ENCODE measurements around the gene EMID1. TPM values are rescaled to one million over a fixed set of nuclear protein-coding genes. Genes with fewer than 3 reads are reported as not detected.

Gene EMID1
- total and polyA plus RNA-seq, 8 donors = 10.5 to 110 (median 85.9) TPM

- TF ChIP-seq CTCF (IDR thresholded peaks at IDR 0.05) = no peak
- Histone ChIP-seq H3K27ac (no peak overlapping the region), H3K27me3 (no peaks in the 10 kb centered on the region), H3K9me3 (no peaks in the 10 kb centered on the region), H3K4me3 (no peak overlapping the region), H3K4me1 (peaks cover 0 to 8% of the 10 kb centered on the region in 2 donors), H3K36me3 (no peaks in the 10 kb centered on the region)
- intact Hi-C loops (cut with DNase I) = no loop called here
- ATAC-seq = no peak
- DNase-seq = no peak
Observed at GRCh38 chr22:29167032-29167911, 38.4 kb upstream of the EMID1 start.

GRCh38 chr22:29171721-29172120, 34.0 kb upstream of the EMID1 start:
- Histone ChIP-seq H3K27ac (no peak overlapping the region), H3K9me3 (peaks cover 4 to 27% of the 10 kb centered on the region in 2 donors), H3K4me3 (no peak overlapping the region), H3K27me3 (no peaks in the 10 kb centered on the region), H3K36me3 (no peaks in the 10 kb centered on the region), H3K4me1 (peaks cover 0 to 8% of the 10 kb centered on the region in 2 donors)
- ATAC-seq (no peak), DNase-seq (peak in 1 of 4 donors; percentile 17)
- intact Hi-C loops (cut with DNase I) = no loop called here
- TF ChIP-seq CTCF (IDR thresholded peaks at IDR 0.05) = no peak

- no peak overlapping the region for H3K27ac ChIP-seq
- H3K9me3 ChIP-seq = peaks cover 4 to 27% of the 10 kb centered on the region in 2 donors
- no peaks in the 10 kb centered on the region for H3K27me3 ChIP-seq
- peaks cover 0 to 5% of the 10 kb centered on the region in 2 donors for H3K4me1 ChIP-seq
- no peak for ATAC-seq
- no peaks in the 10 kb centered on the region for H3K36me3 ChIP-seq
- H3K4me3 ChIP-seq = no peak overlapping the region
- no peak for TF ChIP-seq CTCF (IDR thresholded peaks at IDR 0.05)
- intact Hi-C loops (cut with DNase I) = no loop called here
- peak in 1 of 4 donors; percentile 6 for DNase-seq
Observed at GRCh38 chr22:29172216-29172615, 33.5 kb upstream of the EMID1 start.

- Histone ChIP-seq H3K4me3 (no peak overlapping the region), H3K36me3 (no peaks in the 10 kb centered on the region), H3K9me3 (peaks cover 4 to 27% of the 10 kb centered on the region in 2 donors), H3K27ac (no peak overlapping the region), H3K27me3 (no peaks in the 10 kb centered on the region), H3K4me1 (no peaks in the 10 kb centered on the region)
- ATAC-seq = no peak
- intact Hi-C loops (cut with DNase I) = no loop called here
- TF ChIP-seq CTCF (IDR thresholded peaks at IDR 0.05) = no peak
- DNase-seq = no peak
Observed at GRCh38 chr22:29175312-29175835, 30.3 kb upstream of the EMID1 start.
